Mucosa of descending colon (tissue), 3 donors: ENCODE data around the gene MGARP. TPM values are rescaled to one million over a fixed set of nuclear protein-coding genes. Genes with fewer than 3 reads are reported as not detected.
"Not testable (repeated sequence)": the region's sequence is repeated elsewhere in the genome, so short reads cannot be mapped to it uniquely, and the experiment has no call there.

ENCODE experiments used
- ATAC-seq: fragments of 200-7000 bp; cut with Tn5 transposase; one replicate; pipeline ENCODE4 v1.9.1; 2020; ENCODE audit warnings: mild to moderate bottlenecking, moderate library complexity
- DNase-seq, 3 donors: peaks; one replicate each; pipeline ENCODE4 v3.0.0-alpha.2; 2020
- H3K36me3 ChIP-seq: fragments of 200-600 bp; one replicate; pipeline ENCODE4 v1.8.0; 2021; ENCODE audit warnings: low read depth, mild to moderate bottlenecking
- H3K4me1 ChIP-seq: fragments of 200-600 bp; one replicate; pipeline ENCODE4 v1.8.0; 2021; ENCODE audit warnings: low read depth, mild to moderate bottlenecking
- H3K4me3 ChIP-seq: fragments of 200-600 bp; one replicate; pipeline ENCODE4 v1.8.0; 2021; ENCODE audit warnings: mild to moderate bottlenecking
- H3K9me3 ChIP-seq: fragments of 200-600 bp; one replicate; pipeline ENCODE4 v1.8.0; 2021; ENCODE audit warnings: mild to moderate bottlenecking
- intact Hi-C, 2 donors: fragments of 100-400 bp; cut with DNase I in 1 of 2; cut with micrococcal nuclease in 1 of 2; formaldehyde crosslinking; loops; one replicate each; pipeline versions ENCODE4 v1.11.0 to v1.11.1; 2022; cut with DNase I, micrococcal nuclease
- total RNA-seq, 3 donors: library from RNA; stranded (reverse); fragmentation: NEBNext Ultra II Directional in 2 of 3; extraction: Animal tissue kit (Norgen Biotek cat#: 25700) in 2 of 3; gene quantifications; one replicate each; pipeline versions ENCODE4 v1.2.1 to v1.2.4, GENCODE V29; 2021 to 2023
- TF ChIP-seq, protein P1 (sequence below): fragments of 200-600 bp; IDR thresholded peaks from one replicate; pipeline ENCODE4 v1.8.0; 2022; ENCODE audit warnings: antibody characterized with exemption, mild to moderate bottlenecking
- donor health status: DM: no; HTN: no; CAD: no; lungs with moderate emphysema.
- donor health status: DM: no; HTN: no; CAD: no.
- donor health status: DM: no; HTN: yes; CAD: no.

Gene MGARP
- total RNA-seq, 3 donors from 2014 or later: 0.29 to 0.73 TPM; not detected in 1

DNA sequence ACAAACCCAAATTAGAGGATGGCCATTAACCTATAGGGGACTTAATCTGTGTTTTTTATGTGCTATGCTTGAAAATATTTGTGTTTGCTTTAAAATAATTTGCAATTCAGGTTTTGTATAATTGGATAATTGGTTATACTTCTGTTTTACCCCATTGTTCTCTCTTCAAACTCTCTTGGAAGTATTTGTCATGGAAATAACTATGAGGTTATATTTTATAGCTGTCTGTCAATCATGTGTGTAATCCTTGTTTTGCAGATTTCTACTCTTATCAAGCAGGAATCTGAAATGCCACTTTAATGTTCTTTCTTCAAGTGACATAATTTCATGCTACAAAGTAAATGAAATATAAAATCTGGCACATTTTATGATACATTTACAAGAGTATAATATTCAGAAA is 37.6 kb upstream of the MGARP start:
- DNase-seq (no peak), ATAC-seq (no peak)
- intact Hi-C loops: no loop called here
- no peaks in the 10 kb centered on the region for H3K9me3 ChIP-seq
- no peaks in the 10 kb centered on the region for H3K36me3 ChIP-seq
- TF ChIP-seq, protein P1, sequence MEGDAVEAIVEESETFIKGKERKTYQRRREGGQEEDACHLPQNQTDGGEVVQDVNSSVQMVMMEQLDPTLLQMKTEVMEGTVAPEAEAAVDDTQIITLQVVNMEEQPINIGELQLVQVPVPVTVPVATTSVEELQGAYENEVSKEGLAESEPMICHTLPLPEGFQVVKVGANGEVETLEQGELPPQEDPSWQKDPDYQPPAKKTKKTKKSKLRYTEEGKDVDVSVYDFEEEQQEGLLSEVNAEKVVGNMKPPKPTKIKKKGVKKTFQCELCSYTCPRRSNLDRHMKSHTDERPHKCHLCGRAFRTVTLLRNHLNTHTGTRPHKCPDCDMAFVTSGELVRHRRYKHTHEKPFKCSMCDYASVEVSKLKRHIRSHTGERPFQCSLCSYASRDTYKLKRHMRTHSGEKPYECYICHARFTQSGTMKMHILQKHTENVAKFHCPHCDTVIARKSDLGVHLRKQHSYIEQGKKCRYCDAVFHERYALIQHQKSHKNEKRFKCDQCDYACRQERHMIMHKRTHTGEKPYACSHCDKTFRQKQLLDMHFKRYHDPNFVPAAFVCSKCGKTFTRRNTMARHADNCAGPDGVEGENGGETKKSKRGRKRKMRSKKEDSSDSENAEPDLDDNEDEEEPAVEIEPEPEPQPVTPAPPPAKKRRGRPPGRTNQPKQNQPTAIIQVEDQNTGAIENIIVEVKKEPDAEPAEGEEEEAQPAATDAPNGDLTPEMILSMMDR: no peak
- H3K4me1 ChIP-seq: peaks cover 17% of the 10 kb centered on the region
- H3K4me3 ChIP-seq: no peak overlapping the region

DNA sequence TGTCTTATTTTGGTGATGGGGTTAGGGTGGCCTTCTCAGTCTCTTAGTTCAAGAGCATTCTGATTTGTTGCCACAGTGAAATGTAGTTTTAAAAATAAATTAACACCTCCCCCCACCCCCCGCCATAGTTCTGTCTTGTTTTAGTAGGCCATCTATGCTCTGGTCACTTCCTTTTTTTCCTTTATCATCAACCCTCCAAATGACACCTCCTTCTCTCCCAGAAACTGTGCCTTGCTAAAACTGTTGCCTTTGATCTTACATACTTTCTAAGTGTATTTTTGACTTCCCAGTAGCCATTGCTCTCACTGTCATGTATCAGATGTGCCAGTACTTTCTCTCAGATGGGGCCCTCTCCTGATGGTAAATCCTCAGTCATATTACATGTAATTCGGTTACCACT is 36.7 kb upstream of the MGARP start:
- ATAC-seq: no peak
- H3K36me3 ChIP-seq: no peaks in the 10 kb centered on the region
- no peaks in the 10 kb centered on the region for H3K9me3 ChIP-seq
- no peak for DNase-seq
- H3K4me3 ChIP-seq: no peak overlapping the region
- intact Hi-C loops: no loop called here
- peaks cover 22% of the 10 kb centered on the region for H3K4me1 ChIP-seq
- TF ChIP-seq, protein P1: no peak

- no peak for DNase-seq
Observed at GRCh38 chr4:139315221-139315675, 35.2 kb upstream of the MGARP start.

DNA sequence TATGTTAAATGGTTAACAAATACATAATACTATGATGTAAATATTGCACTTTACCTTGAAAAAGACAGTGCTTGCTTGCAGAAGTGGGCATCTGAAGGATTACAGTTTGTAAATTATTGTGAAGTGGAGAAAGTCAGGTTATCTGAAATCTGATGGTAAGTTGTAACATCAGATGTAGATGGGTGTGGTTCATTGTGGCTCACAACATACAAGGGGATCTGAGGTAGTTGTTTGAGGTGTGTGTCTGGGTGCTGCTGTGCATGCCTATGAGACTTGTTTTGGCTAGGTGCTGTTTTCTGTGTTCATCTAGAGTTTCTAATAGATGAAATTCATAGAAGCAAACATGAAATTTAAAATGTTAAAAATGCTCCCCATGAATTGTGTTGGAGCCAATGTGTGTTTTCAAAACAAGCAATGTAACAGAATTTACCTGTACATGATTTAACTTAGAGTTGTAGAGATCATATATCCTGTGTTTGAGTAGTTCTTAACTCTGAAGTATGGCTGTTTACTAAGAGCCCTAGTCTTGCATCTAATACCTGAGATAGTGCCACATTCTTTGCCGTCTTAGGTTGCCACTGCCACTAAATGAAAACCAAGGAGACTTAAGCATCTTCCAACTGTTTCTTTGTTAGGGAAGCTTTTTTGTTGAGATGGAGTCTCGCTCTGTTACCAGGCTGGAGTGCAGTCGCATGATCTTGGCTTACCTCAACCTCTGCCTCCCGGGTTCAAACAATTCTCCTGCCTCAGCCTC is 34.2 kb upstream of the MGARP start:
- no peaks in the 10 kb centered on the region for H3K9me3 ChIP-seq
- TF ChIP-seq, protein P1: no peak
- H3K4me3 ChIP-seq: no peak overlapping the region
- intact Hi-C loops: no loop called here
- peaks cover 25% of the 10 kb centered on the region for H3K4me1 ChIP-seq
- DNase-seq (no peak), ATAC-seq (no peak)
- H3K36me3 ChIP-seq: no peaks in the 10 kb centered on the region

More at GRCh38 chr4:139315221-139315675, 35.2 kb upstream of the MGARP start:
- intact Hi-C loops: no loop called here
- no peak for ATAC-seq
- peaks cover 25% of the 10 kb centered on the region for H3K4me1 ChIP-seq
- TF ChIP-seq, protein P1: no peak
- H3K9me3 ChIP-seq: no peaks in the 10 kb centered on the region
- H3K36me3 ChIP-seq: no peaks in the 10 kb centered on the region
- H3K4me3 ChIP-seq: no peak overlapping the region

GRCh38 chr4:139313414-139313813 is 33.4 kb upstream of the MGARP start:
- H3K9me3 ChIP-seq, H3K36me3 ChIP-seq, ATAC-seq, H3K4me3 ChIP-seq, DNase-seq, intact Hi-C loops: not testable (repeated sequence)
- peaks cover 25% of the 10 kb centered on the region for H3K4me1 ChIP-seq

DNA sequence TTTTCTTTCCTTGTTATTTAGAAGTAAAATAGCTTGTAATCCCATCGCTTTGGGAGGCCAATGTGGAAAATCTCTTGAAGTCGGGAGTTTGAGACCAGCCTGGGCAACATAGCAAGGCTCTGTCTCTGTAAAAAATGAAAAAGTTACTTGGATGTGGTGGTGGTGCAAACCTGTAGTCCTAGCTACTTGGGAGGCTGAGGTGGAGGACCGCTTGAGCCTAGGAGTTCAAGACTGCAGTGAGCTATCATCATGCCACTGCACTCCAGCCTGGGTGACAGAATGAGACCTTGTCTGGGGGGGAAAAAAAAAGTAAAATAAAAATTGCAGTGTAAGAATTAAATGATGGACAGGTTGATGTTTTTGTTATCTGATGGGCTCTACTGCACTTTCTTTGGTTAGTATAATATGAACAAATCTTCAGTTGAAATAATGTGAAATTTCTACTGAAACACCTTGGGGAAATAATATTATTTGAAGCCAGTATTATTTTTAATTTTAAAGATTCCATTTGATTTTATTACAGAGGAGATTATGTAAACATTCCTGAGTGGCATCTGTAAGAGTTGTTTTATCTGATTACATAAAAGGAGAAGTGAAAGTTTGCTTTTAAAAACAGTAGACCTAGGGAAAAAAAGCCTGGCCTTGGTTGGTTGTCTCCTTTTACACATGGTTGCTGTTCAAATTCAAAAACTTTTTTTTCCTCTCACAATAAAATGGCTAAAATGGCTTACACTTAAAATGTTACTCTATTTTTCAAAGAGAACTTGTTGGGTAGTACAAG is 32.7 kb upstream of the MGARP start:
- TF ChIP-seq, protein P1: no peak
- Histone ChIP-seq H3K9me3 (no peaks in the 10 kb centered on the region), H3K4me3 (no peak overlapping the region), H3K36me3 (no peaks in the 10 kb centered on the region), H3K4me1 (peaks cover 25% of the 10 kb centered on the region)
- DNase-seq (no peak), ATAC-seq (no peak)
- intact Hi-C loops: no loop called here
